ENCODE results near the gene RSPRY1.

Gene RSPRY1

GRCh38 chr16:57253466-57253865 is 67.3 kb downstream of the RSPRY1 start:
- no peak for DNase-seq (ENCODE audit: low spot score)
- TF ChIP-seq CTCF (IDR thresholded peaks at IDR 0.05; ENCODE audit: extremely low read depth, missing control alignments) = no peak

GRCh38 chr16:57255686-57256415 is 69.7 kb downstream of the RSPRY1 start:
- no peak for TF ChIP-seq CTCF (IDR thresholded peaks at IDR 0.05; ENCODE audit: extremely low read depth, missing control alignments)
- DNase-seq (ENCODE audit: low spot score) = no peak

GRCh38 chr16:57256601-57257395 is 70.7 kb downstream of the RSPRY1 start:
- no peak for DNase-seq (ENCODE audit: low spot score)

GRCh38 chr16:57257455-57258070 is 71.4 kb downstream of the RSPRY1 start:
- DNase-seq (ENCODE audit: low spot score) = no peak
- no peak for TF ChIP-seq CTCF (IDR thresholded peaks at IDR 0.05; ENCODE audit: extremely low read depth, missing control alignments)

More at GRCh38 chr16:57256601-57257395, 70.7 kb downstream of the RSPRY1 start:
- no peak for TF ChIP-seq CTCF (IDR thresholded peaks at IDR 0.05; ENCODE audit: extremely low read depth, missing control alignments)

GRCh38 chr16:57258226-57258909 is 72.2 kb downstream of the RSPRY1 start:
- TF ChIP-seq CTCF (IDR thresholded peaks at IDR 0.05; ENCODE audit: extremely low read depth, missing control alignments) = no peak
- DNase-seq (ENCODE audit: low spot score) = no peak

- TF ChIP-seq CTCF (IDR thresholded peaks at IDR 0.05; ENCODE audit: extremely low read depth, missing control alignments) = no peak
- no peak for DNase-seq (ENCODE audit: low spot score)
These were observed 72.9 kb downstream of the RSPRY1 start for GRCh38 chr16:57258910-57259475.
